ENCODE measurements around the gene PTPN6. TPM values are rescaled to one million over a fixed set of nuclear protein-coding genes. Genes with fewer than 3 reads are reported as not detected.
A peak's percentile ranks its signal among the peaks of the same experiment; 100 is the strongest.

The PTPN6 gene
- total and polyA plus RNA-seq, 12 donors = 2.9 to 32.5 (median 5.8) TPM

GRCh38 chr12:6932766-6933165 lies 18.4 kb upstream of the PTPN6 start:
- TF ChIP-seq CTCF (IDR thresholded peaks at IDR 0.05) = no peak
- intact Hi-C loops (cut with DNase I) = no loop called here
- H3K27me3 ChIP-seq = no peaks in the 10 kb centered on the region
- no peak for DNase-seq
- peak overlapping the region in 6 of 10 donors; percentile 18 to 98 (median 72) for H3K27ac ChIP-seq
- H3K4me1 ChIP-seq = peaks cover 20 to 90% (median 72%) of the 10 kb centered on the region in 9 donors
- 64 to 74% methylated on average over 1 of the region's 1 CpG for WGBS, 2 donors
- H3K9me3 ChIP-seq = no peaks in the 10 kb centered on the region
- H3K36me3 ChIP-seq = peaks cover 0 to 53% (median 21%) of the 10 kb centered on the region in 9 donors
- ATAC-seq = no peak
- H3K4me3 ChIP-seq = no peak overlapping the region

GRCh38 chr12:6934110-6934509 lies 17.0 kb upstream of the PTPN6 start:
- peak overlapping the region; percentile 39 to 98 (median 70) for H3K27ac ChIP-seq
- peak overlapping the region in 5 of 10 donors; percentile 2 to 21 (median 8) for H3K4me3 ChIP-seq
- H3K4me1 ChIP-seq = peaks cover 28 to 97% (median 81%) of the 10 kb centered on the region in 9 donors
- peak in 1 of 2 donors; percentile 81 for DNase-seq
- H3K9me3 ChIP-seq = no peaks in the 10 kb centered on the region
- peaks cover 0 to 61% (median 21%) of the 10 kb centered on the region in 9 donors for H3K36me3 ChIP-seq
- 16 to 20% methylated on average over 8 of the region's 8 CpGs for WGBS, 2 donors
- ATAC-seq = peak in 6 of 8 donors; percentile 3 to 37 (median 26)
- no peaks in the 10 kb centered on the region for H3K27me3 ChIP-seq
- TF ChIP-seq CTCF (IDR thresholded peaks at IDR 0.05) = peak in 1 of 9 donors; percentile 6
- intact Hi-C loops (cut with DNase I) = no loop called here

- intact Hi-C loops (cut with DNase I) = loop anchor here in 1 of 10 donors (5.0 kb wide), 1 partner anchor 68 kb away; the partner anchor contains the start of gene TPI1
- no peaks in the 10 kb centered on the region for H3K9me3 ChIP-seq
- no peak for DNase-seq
- ATAC-seq = no peak
- no peak for TF ChIP-seq CTCF (IDR thresholded peaks at IDR 0.05)
- H3K27ac ChIP-seq = peak overlapping the region in 9 of 10 donors; percentile 46 to 98 (median 71)
- 52 to 67% methylated on average over 14 of the region's 14 CpGs for WGBS, 2 donors
- H3K27me3 ChIP-seq = no peaks in the 10 kb centered on the region
- H3K4me3 ChIP-seq = no peak overlapping the region
- peaks cover 19 to 90% (median 67%) of the 10 kb centered on the region in 9 donors for H3K4me1 ChIP-seq
- peaks cover 0 to 72% (median 21%) of the 10 kb centered on the region in 9 donors for H3K36me3 ChIP-seq
Observed at GRCh38 chr12:6935371-6936193, 15.6 kb upstream of the PTPN6 start.

GRCh38 chr12:6936194-6936635 lies 14.9 kb upstream of the PTPN6 start:
- DNase-seq (no peak), ATAC-seq (peak in 1 of 8 donors; percentile 1)
- Histone ChIP-seq H3K27me3 (no peaks in the 10 kb centered on the region), H3K4me1 (peaks cover 19 to 86% (median 66%) of the 10 kb centered on the region in 9 donors), H3K9me3 (no peaks in the 10 kb centered on the region), H3K36me3 (peaks cover 0 to 76% (median 22%) of the 10 kb centered on the region in 9 donors), H3K27ac (peak overlapping the region in 5 of 10 donors; percentile 74 to 98 (median 93)), H3K4me3 (no peak overlapping the region)
- 89 to 93% methylated on average over 3 of the region's 3 CpGs for WGBS, 2 donors
- intact Hi-C loops (cut with DNase I) = loop anchor here in 1 of 10 donors (5.0 kb wide), 1 partner anchor 69 kb away; the partner anchor contains the start of gene TPI1
- no peak for TF ChIP-seq CTCF (IDR thresholded peaks at IDR 0.05)

Data from heart right ventricle (tissue), 16 donors.